Tibial nerve (tissue), 4 donors: ENCODE data around the gene CASS4. TPM values are rescaled to one million over a fixed set of nuclear protein-coding genes. Genes with fewer than 3 reads are reported as not detected.

Source experiments
- DNase-seq, 2 donors: peaks; one replicate each; pipeline ENCODE4 v3.0.0-alpha.2; 2019; ENCODE audit warnings: low spot score in 2 of 2
- H3K27ac ChIP-seq, 4 donors: fragments of 200-600 bp; sonication (generic) in 3 of 4; one replicate each; pipeline ENCODE4 v1.5.1; 2017 to 2019; ENCODE audit warnings: mild to moderate bottlenecking in 1 of 4
- H3K27me3 ChIP-seq, 2 donors: fragments of 200-600 bp; sonication (generic) in 1 of 2; one replicate each; pipeline versions ENCODE4 v1.5.1 to v1.6.0; 2017 to 2019
- H3K36me3 ChIP-seq, 3 donors: fragments of 200-600 bp; sonication (generic); one replicate each; pipeline ENCODE4 v1.5.1; 2018 to 2019
- H3K4me1 ChIP-seq, 4 donors: fragments of 200-600 bp; sonication (generic) in 3 of 4; one replicate each; pipeline ENCODE4 v1.5.1; 2017 to 2019
- H3K4me3 ChIP-seq, 4 donors: fragments of 200-600 bp; sonication (generic) in 3 of 4; one replicate each; pipeline ENCODE4 v1.5.1; 2017 to 2019; ENCODE audit warnings: mild to moderate bottlenecking in 1 of 4, moderate library complexity in 1 of 4
- H3K9me3 ChIP-seq, 4 donors: fragments of 200-600 bp; sonication (generic) in 3 of 4; one replicate each; pipeline ENCODE4 v1.5.1; 2017 to 2019
- CTCF ChIP-seq, 5 experiments: fragments of 200-600 bp in 3 of 5; fragments of 450-650 bp in 2 of 5; sonication (generic) in 3 of 5; IDR thresholded peaks; one replicate each; pipeline ENCODE4 v1.5.1; 2016 to 2019; ENCODE audit warnings: antibody characterized with exemption in 5 of 5, mild to moderate bottlenecking in 3 of 5, moderate library complexity in 2 of 5
- EP300 ChIP-seq, 2 donors: sonication (generic); formaldehyde crosslinking; IDR thresholded peaks; one replicate each; pipeline ENCODE4 v1.6.1; 2017; ENCODE audit warnings: antibody characterized with exemption in 2 of 2, mild to moderate bottlenecking in 1 of 2
- POLR2A ChIP-seq, 2 donors: fragments of 450-650 bp; IDR thresholded peaks; one replicate each; pipeline ENCODE4 v1.6.1; 2017; ENCODE audit warnings: antibody characterized with exemption in 2 of 2, mild to moderate bottlenecking in 2 of 2, moderate library complexity in 2 of 2
- WGBS, 2 donors: methylation state at CpG; one replicate each; pipeline ENCODE4 v1.1.5; 2018; 5-methylcytosine and 5-hydroxymethylcytosine counted together
- total RNA-seq, 4 donors: library from RNA; depleted of rRNA; stranded (reverse); fragments of >200 nt; gene quantifications; one replicate each; pipeline ENCODE4 v1.1.0, GENCODE V29; 2016

Gene CASS4
- 1 to 10 TPM; 2.0 to 7.5 (median 3.6) TPM for total RNA-seq

- Histone ChIP-seq H3K4me3 (peak within 1 kb of the TSS in 3 of 4 donors; percentile 6 to 38 (median 26)), H3K27me3 (no peaks in the 10 kb centered on the region), H3K36me3 (peaks cover 0 to 25% (median 0%) of the 10 kb centered on the region in 3 donors), H3K27ac (peak within 1 kb of the TSS in 3 of 4 donors; percentile 60 to 80 (median 73)), H3K4me1 (peaks cover 0 to 20% (median 5%) of the 10 kb centered on the region in 4 donors), H3K9me3 (no peaks in the 10 kb centered on the region)
- peak in 1 of 2 donors; percentile 30 for DNase-seq
- WGBS, 2 donors: 13 to 36% methylated on average over 10 of the region's 10 CpGs
- TF ChIP-seq POLR2A (IDR thresholded peaks at IDR 0.05) (no peak), EP300 (IDR thresholded peaks at IDR 0.05) (peak in 1 of 2 donors; percentile 65), CTCF (IDR thresholded peaks at IDR 0.05) (no peak)
These were observed at the start of gene CASS4 for GRCh38 chr20:56411759-56412472. CASS4 (plus strand) TSS chr20:56412260; CDS start chr20:56412459, 199 bp downstream.

DNA sequence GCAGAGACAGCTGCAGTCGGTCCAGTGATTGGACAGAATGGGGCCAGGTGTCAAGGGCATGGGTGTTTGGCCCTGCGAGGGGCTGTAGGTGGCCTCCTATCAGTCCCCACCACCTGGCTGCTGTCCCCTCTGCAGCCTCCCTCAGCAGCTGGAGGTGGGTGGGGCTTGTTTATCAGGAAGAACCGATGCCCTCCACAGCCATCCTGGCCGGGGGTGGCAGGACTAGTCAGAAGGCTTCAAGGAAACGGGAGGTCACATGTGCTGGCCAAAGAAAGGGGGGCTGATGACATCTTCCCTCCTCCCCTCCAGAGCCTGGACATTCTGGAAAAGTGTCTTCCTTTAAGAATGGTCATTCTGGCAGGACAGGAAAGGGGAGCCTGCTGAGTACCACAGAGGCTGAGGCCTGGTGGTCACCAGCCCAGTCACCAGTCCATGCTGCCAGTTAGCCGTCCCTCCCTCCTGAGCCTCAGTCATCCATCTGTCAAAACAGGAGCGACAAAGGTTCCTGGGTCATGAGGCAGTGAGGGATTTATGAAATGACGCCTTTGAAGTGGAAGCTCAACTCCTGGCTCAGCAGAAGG lies 49.1 kb upstream of the CASS4 start:
- DNase-seq: no peak
- H3K4me1 ChIP-seq: peaks cover 0 to 57% (median 25%) of the 10 kb centered on the region in 4 donors
- peak overlapping the region in 2 of 4 donors; percentile 33 to 92 for H3K27ac ChIP-seq
- no peak overlapping the region for H3K4me3 ChIP-seq
- TF ChIP-seq CTCF (IDR thresholded peaks at IDR 0.05): no peak
- TF ChIP-seq POLR2A (IDR thresholded peaks at IDR 0.05): no peak
- no peak for TF ChIP-seq EP300 (IDR thresholded peaks at IDR 0.05)
- 45 to 46% methylated on average over 8 of the region's 8 CpGs for WGBS, 2 donors
- peaks cover 0 to 41% (median 7%) of the 10 kb centered on the region in 3 donors for H3K36me3 ChIP-seq
- H3K9me3 ChIP-seq: no peaks in the 10 kb centered on the region
- H3K27me3 ChIP-seq: no peaks in the 10 kb centered on the region

DNA sequence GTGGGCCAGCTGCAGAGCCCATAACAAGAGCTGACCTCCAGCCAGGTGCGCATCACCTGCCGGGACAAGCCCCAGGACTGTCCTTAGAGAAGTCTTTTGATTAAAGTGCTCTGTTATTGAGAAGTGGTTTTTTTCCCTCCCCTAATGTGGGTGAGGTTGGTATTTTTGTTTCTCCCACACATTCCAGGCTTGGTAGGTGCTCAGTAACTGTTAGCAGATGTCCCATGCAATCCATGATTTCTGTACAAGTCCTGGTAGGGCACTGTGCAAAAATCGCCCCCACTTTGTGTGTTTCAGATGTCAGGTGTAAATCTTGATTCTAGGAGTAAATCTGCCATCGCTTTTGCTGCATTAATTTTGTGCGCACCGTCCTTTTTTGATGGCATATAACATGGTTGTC lies 48.6 kb upstream of the CASS4 start:
- DNase-seq: no peak
- Histone ChIP-seq H3K36me3 (peaks cover 0 to 47% (median 7%) of the 10 kb centered on the region in 3 donors), H3K9me3 (no peaks in the 10 kb centered on the region), H3K4me1 (peaks cover 0 to 56% (median 26%) of the 10 kb centered on the region in 4 donors), H3K27ac (peak overlapping the region in 2 of 4 donors; percentile 33 to 92), H3K4me3 (no peak overlapping the region), H3K27me3 (no peaks in the 10 kb centered on the region)
- TF ChIP-seq POLR2A (IDR thresholded peaks at IDR 0.05): no peak
- no peak for TF ChIP-seq CTCF (IDR thresholded peaks at IDR 0.05)
- TF ChIP-seq EP300 (IDR thresholded peaks at IDR 0.05): no peak
- 91 to 95% methylated on average over 6 of the region's 6 CpGs for WGBS, 2 donors

DNA sequence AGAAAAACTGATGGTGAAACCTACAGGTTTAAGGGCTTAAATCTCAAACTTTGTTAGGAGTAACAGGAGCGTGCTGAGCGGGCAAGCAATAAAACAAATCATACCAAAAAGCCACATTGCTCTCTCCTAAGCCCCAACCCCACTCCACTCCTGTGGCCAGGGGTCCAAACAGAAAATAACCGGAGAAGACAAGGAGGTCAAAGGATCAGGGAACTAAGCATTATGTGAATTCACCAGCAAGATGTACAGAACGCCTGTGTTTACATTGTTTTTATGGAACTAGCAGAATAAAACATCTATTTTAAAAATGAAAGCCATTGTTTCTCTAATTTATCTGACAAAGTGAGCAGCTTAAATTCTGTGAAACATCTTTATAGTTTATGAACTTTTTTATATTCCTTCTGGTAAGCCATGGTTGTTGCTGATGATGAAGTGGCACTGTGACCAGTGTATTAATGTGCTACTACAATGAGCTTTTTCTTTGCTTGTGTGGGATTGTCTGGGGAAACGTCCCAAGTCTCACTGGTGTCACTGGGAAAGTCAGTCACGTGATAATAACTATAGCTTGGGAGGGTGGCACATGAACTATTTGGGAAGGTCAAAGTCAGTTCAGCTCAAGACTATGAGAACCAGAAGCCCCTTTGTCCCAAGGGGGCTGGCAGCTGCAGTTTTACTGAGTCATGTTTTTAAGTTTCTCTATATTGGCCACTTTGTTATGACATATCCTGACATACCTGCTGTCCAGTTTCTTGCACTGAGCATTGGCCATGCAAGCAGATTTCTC lies 43.5 kb upstream of the CASS4 start:
- Histone ChIP-seq H3K4me3 (no peak overlapping the region), H3K9me3 (no peaks in the 10 kb centered on the region), H3K36me3 (peaks cover 0 to 63% (median 7%) of the 10 kb centered on the region in 3 donors), H3K4me1 (peaks cover 0 to 35% (median 7%) of the 10 kb centered on the region in 4 donors), H3K27me3 (no peaks in the 10 kb centered on the region), H3K27ac (peak overlapping the region; percentile 3 to 88 (median 56))
- TF ChIP-seq POLR2A (IDR thresholded peaks at IDR 0.05): peak in 1 of 2 donors; percentile 18
- no peak for TF ChIP-seq CTCF (IDR thresholded peaks at IDR 0.05)
- TF ChIP-seq EP300 (IDR thresholded peaks at IDR 0.05): peak in 1 of 2 donors; percentile 71
- DNase-seq: no peak
- WGBS, 2 donors: 42 to 51% methylated on average over 6 of the region's 6 CpGs
